H1 (cell line): ENCODE results near the gene MYH8.

ENCODE experiments used
- CTCF ChIP-seq, 3 experiments: IDR thresholded peaks; 1 replicate in 2 of 3; 2 replicates in 1 of 3; pipeline versions ENCODE4 v1.5.1 to v1.6.1; 2011; ENCODE audit warnings: low read length in 3 of 3, mild to moderate bottlenecking in 3 of 3, inconsistent platforms in 2 of 3, low read depth in 1 of 3, moderate library complexity in 1 of 3; ENCODE audit not compliant: insufficient read depth in 1 of 3; ENCODE audit errors: control extremely low read depth in 1 of 3
- EGR1 ChIP-seq: IDR thresholded peaks from 2 replicates; pipeline ENCODE4 v1.6.1; 2011; ENCODE audit warnings: low read depth, low read length, borderline replicate concordance
- EP300 ChIP-seq, 2 experiments: IDR thresholded peaks; 1 replicate in 1 of 2; 2 replicates in 1 of 2; pipeline ENCODE4 v1.6.1; 2011 to 2012; ENCODE audit warnings: low read depth in 2 of 2, low read length in 2 of 2, mild to moderate bottlenecking in 2 of 2, borderline replicate concordance in 1 of 2, inconsistent platforms in 1 of 2, moderate library complexity in 1 of 2
- EZH2 ChIP-seq: fragments of 200-600 bp; sonication (generic); IDR thresholded peaks from 2 replicates; pipeline ENCODE4 v1.7.1; 2012; ENCODE audit warnings: low read depth, mild to moderate bottlenecking, moderate library complexity, low read length, inconsistent platforms; ENCODE audit not compliant: severe bottlenecking
- GABPA ChIP-seq: IDR thresholded peaks from 2 replicates; pipeline ENCODE4 v1.6.1; 2011; ENCODE audit warnings: mild to moderate bottlenecking, low read length, moderate library complexity, borderline replicate concordance; ENCODE audit not compliant: insufficient read depth
- GTF2F1 ChIP-seq: IDR thresholded peaks from 2 replicates; pipeline ENCODE4 v1.6.1; 2012; ENCODE audit warnings: low read depth, low read length, improper control_type of control experiment, borderline replicate concordance
- HDAC2 ChIP-seq, 2 experiments: fragments of 300-600 bp in 1 of 2; sonication (generic) in 1 of 2; IDR thresholded peaks; 2 replicates each; pipeline ENCODE4 v1.6.1; 2011 to 2012; ENCODE audit warnings: low read depth in 2 of 2, low read length in 2 of 2, mild to moderate bottlenecking in 2 of 2, moderate library complexity in 2 of 2, borderline replicate concordance in 1 of 2, inconsistent platforms in 1 of 2
- JUN ChIP-seq: IDR thresholded peaks from 2 replicates; pipeline ENCODE4 v1.6.1; 2011; ENCODE audit warnings: low read depth, mild to moderate bottlenecking, improper control_type of control experiment, low read length
- PHF8 ChIP-seq: fragments of 200-600 bp; sonication (generic); conservative IDR thresholded peaks from 2 replicates; pipeline ENCODE4 v1.7.1; 2012; ENCODE audit warnings: low read depth, mild to moderate bottlenecking, inconsistent platforms, low read length, moderate library complexity
- POLR2A ChIP-seq, 2 experiments: IDR thresholded peaks; 1 replicate in 1 of 2; 2 replicates in 1 of 2; pipeline ENCODE4 v1.6.1; 2011; ENCODE audit warnings: low read depth in 2 of 2, low read length in 2 of 2, mild to moderate bottlenecking in 2 of 2; ENCODE audit errors: control extremely low read depth in 1 of 2
- POLR2AphosphoS5 ChIP-seq: IDR thresholded peaks from 2 replicates; pipeline ENCODE4 v1.6.1; 2011; ENCODE audit warnings: low read depth, low read length

GRCh38 chr17:10469459-10469858, 47.7 kb upstream of the MYH8 start, which contains the start of gene MYH4:
- TF ChIP-seq CTCF (IDR thresholded peaks at IDR 0.05; ENCODE audit: control extremely low read depth in 1 of 3, insufficient read depth in 1 of 3, low read depth in 1 of 3, low read length in 3 of 3) (no peak), EZH2 (no peak), EP300 (IDR thresholded peaks at IDR 0.05; ENCODE audit: borderline replicate concordance in 1 of 2, low read depth in 2 of 2, low read length in 2 of 2) (no peak), GTF2F1 (no peak), GABPA (no peak), HDAC2 (IDR thresholded peaks at IDR 0.05; ENCODE audit: borderline replicate concordance in 1 of 2, low read depth in 2 of 2, low read length in 2 of 2) (no peak), POLR2A (IDR thresholded peaks at IDR 0.05; ENCODE audit: control extremely low read depth in 1 of 2, low read depth in 2 of 2, low read length in 2 of 2) (no peak), JUN (no peak), PHF8 (no peak), EGR1 (no peak), POLR2AphosphoS5 (no peak)
